Measurements from ENCODE around the gene GIMD1.
"Not testable (repeated sequence)": the region's sequence is repeated elsewhere in the genome, so short reads cannot be mapped to it uniquely, and the experiment has no call there.

GIMD1 gene

GRCh38 chr4:106347167-106347566, 21.4 kb downstream of the GIMD1 start:
- no peak for DNase-seq

DNA sequence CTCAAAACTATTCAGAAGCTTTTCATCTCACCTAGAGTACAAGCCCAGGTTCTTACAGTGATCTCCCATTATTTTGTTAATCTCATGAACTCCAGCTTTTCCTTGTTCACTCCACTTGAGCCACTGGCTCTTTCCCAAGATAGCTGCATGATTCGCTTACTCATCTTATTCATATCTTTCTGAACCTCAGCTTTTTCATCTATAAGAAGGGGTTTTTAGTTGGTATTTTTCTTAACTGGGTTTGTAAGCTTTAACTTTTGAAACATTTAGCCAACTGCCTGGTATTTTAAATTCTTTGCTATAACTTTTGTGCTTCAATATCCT, 24.0 kb downstream of the GIMD1 start:
- DNase-seq = no peak

DNA sequence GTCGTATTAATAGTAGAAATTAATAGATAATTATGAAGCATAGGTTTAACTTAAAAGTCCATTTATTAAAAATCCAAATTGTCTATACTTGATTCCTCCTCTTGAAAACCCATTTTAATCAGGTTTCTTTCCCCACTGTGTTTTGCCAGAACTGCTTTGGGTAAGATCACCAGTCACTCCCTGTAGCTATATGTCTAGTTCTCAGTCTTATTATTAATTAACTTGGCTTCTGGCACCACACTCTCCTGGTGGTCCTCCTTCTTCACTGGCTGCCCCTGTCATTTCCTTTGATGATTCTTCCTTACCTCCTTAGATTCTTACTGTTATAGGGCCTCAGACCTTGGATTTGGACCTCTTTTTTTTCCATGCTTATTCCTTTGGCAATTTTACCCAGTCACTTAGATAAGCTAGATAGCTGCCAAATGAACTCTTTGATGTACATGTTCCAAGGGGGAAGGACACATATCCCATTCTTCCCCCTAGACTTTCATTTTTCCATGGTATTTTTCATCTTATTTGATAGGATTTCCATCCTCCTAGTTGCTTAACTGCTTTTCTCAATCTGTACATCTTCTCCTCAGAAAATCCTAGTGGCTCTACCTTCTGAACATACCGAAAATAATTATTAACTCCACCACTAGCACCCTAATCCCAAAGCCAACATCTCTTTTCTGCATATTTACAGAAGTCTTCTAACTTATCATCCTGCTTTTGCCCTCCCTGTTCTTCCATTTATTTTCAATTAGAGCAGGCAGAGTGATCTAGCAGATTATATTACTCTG, 24.5 kb downstream of the GIMD1 start:
- no peak for DNase-seq

- DNase-seq = no peak
Observed at GRCh38 chr4:106340774-106341173, 27.8 kb downstream of the GIMD1 start.

GRCh38 chr4:106339431-106339830, 29.1 kb downstream of the GIMD1 start:
- DNase-seq = no peak

- DNase-seq = no peak
Observed at GRCh38 chr4:106338671-106339070, 29.9 kb downstream of the GIMD1 start.

DNA sequence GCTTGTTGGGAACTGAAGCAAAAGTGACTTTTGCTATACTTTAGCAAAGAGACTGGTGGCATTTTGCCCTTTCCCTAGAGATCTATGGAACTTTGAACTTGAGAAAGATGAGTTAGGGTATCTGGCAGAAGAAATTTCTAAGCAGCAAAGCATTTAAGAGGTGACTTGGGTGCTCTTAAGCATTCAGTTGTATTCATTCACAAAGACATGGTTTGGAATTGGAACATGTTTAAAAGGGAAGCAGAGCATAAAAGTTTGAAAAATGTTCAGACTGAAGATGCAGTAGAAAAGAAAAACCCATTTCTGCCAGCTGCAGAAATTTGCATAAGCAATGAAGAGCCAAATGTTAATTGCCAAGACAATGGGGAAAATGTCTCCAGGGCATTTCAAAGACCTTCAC, 30.7 kb downstream of the GIMD1 start:
- DNase-seq = no peak

DNA sequence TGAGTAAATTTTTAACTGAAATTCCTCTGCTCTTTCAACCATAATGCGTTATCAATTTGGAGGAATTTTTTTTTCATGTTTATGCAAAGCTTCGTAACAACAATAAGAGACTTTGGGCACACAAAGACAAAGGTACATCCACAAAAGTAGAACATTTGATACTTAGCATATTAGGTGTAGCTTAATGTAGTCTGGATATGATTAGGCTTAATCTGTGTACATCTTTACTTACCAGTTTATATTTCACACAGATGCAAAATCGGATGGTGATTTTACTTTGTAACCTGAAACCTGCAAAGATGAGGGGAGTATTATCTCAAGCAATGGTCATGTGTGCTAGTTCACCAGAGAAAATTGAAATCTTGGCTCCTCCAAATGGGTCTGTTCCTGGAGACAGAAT, 32.0 kb downstream of the GIMD1 start:
- DNase-seq = no peak

DNA sequence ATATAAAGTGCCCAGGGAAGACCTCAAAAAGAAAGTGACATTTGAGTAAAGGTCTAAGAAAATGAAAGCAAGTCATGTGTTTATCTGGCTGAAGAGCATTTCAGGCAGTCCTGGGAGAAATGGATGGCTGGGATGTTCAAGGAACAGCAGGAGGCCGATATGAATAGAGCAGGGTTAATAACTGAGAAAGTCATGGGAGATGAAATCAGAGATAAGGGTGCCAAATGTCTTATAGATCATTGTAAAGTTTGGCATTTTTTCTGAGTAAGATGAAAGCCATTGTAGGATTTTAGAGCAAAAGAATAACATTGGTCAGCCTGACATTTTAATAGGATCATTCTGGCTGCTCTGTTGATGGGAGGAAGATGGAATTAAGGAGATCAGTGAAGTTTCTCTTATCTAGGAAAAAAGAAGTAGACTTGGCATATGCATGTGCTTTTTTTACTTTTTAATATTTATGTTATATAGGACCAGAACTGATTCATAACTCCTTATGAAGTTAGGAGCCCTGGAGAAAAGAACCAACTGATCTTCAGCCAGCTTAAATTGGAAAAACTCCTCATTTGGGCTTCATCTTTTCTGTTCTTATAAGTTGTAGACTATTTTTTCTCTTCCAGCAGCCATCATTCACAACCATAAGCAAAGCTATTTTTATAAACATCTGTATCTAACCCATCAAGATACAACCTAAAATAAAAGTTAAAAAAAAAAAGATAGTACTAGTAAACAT, 33.7 kb downstream of the GIMD1 start:
- no peak for DNase-seq

DNA sequence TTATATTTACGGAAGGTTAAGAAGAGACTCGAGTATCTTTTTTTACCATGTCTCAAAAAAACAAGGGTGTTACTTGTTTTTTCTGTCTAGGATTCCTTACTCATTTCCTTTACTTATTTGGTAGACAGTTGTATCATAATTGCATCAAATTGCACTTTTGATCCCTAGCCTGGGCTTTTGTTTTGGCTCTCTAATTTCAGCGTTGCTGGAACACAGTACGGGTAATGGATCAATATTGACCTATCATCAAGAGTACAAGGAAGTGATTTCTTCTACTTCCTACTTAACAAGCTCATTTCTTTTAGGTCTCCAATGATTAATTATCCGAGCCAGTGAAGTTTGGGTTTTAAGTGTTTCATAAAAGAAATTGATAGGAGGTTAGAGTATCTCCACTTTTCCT, 35.4 kb downstream of the GIMD1 start:
- DNase-seq = no peak

DNA sequence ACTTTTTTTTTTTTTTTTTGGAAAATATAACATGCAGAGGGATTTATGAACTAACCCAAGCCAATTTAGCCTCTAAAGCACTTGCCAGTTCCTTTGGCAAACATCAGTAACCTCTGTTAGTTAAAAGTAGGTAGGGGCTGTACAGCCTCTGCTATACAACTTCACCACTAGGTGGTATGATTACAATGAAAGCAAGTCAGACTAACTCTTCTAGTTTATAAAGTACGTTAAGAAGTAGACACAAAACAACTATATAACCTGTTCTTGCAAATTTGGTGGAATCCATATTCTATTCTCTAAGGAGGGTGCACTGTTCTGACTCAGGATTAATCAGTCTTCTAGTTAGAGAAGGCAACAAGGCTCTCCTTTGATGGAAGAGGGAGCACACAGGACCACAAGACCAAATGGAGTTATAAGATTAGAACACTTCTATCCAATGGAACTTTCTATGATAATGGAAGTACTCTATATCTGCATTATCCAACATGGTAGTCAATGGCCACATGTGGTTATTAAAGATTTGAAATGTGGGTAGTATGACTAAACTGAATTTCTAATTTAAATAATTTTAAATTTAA, 39.4 kb downstream of the GIMD1 start:
- DNase-seq = no peak

DNA sequence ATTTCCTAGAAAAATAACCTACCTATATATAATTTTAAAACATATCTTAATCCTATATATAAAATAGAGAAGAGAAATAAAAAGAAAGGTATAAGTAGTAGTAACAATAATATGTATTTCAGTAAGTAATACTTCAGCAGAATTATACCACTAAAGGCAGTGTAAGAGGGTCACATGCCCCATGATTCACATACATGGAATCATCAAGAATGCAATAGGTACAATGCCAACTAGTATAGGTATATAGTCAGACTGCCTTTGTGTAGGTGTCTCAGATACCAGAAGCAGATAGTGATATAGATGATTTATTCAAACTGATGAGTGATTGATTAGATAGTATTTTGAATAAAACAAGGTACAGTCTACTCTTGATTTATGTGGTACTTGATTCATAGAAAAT, 42.8 kb downstream of the GIMD1 start:
- no peak for DNase-seq

DNA sequence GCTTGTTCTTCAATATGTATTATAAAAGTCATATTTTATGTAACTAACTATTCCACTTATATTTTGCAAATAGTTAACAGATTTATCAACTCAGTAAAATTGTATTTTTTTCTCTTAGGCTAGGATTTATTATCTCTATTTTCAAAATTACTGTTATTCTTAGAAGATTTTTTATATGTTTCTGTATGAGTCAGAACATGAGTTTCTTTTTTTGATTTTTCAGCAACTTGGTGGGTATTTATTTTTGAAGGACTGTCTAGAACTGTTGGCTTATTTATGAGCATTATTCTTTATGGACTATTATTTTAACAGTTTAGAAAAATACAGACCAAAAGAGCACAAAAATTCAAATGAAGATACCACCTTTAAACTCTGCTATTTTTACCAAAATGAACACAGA, 45.5 kb downstream of the GIMD1 start:
- DNase-seq = no peak

GRCh38 chr4:106321814-106322213, 46.8 kb downstream of the GIMD1 start:
- not testable (repeated sequence) for DNase-seq

GRCh38 chr4:106321168-106321567, 47.4 kb downstream of the GIMD1 start:
- DNase-seq = not testable (repeated sequence)

GRCh38 chr4:106320235-106320634, 48.3 kb downstream of the GIMD1 start:
- no peak for DNase-seq

GRCh38 chr4:106318511-106318910, 50.1 kb downstream of the GIMD1 start:
- DNase-seq = no peak

- DNase-seq = no peak
Observed at GRCh38 chr4:106317815-106318214, 50.8 kb downstream of the GIMD1 start.

DNA sequence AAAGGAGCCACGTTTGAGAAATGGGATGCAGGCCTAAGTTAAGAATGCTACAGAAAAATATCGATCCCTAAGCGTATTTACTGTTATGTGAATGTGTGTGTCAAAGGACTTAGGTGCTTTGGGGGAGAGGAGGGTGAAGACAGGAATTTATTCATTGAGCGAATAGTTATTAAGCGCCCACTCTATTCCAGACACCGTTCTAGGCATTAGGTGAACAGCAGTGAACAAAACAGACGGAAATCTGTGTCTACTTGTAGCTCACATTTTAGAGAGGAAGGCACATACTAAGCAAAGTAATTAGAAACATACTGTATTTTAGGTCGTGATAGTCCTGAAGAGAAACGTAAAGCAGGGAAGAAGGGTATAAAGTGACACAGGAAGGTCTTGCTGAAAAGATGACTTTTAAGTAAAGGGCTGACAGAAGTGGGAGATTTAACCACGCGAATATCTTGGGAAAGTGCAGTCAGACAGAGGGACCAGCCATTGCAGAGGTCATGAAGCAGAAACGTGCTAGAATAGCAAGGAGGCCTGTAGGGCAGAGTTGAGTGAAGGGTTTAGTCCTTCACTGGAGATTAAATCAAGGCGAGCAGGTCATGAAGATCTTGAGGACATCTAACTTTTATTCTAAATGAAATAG, 51.7 kb downstream of the GIMD1 start:
- DNase-seq = no peak

DNA sequence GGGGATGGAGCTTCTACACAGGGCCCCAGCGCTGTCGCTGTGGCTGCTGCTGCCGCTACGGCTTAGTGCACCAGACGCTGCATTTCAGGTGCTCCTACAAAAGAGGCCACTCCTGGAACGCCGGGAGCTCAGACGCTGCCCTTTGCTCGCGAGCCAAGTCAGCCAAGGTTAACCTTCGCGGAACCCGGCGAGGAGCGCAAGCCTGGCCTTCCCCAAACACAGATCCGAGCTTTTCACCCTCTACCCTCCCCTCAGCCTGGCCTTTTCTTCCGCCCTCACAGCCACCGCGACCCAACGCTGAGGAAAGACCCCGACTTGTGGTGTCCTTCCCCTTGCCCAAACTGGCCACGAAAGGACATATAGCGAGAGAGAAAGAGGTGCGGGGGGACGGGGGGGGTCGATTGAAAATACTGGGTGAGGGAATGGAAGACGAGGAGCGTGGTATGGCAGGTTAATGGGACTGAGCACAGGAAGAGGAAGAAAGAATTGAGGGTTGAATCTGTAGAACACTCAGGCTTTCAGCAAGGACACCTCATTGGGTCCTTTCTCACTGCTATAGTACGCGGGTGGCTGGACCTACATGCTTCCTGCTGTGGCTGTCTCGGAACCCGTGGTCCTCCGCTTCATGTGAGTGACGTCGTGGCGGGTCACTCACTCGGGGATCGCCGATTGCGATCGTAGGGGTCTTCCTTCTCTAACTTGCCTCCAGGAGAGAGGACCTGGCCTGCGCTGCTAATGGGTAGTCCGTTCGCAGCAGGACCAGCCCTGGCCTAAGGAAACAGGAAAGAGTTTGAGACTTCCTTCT, 52.4 kb downstream of the GIMD1 start, which contains the start of the genes AIMP1 and TBCK:
TSS of gene AIMP1 (plus strand) at position 583 of the 805 bp plus-strand sequence. CDS start 8,460 bp downstream, outside the sequence.
TSS of gene TBCK (minus strand) at position 242 of the 805 bp plus-strand sequence. CDS start 7,249 bp downstream, outside the sequence.
- peak; percentile 96 for DNase-seq

DNA sequence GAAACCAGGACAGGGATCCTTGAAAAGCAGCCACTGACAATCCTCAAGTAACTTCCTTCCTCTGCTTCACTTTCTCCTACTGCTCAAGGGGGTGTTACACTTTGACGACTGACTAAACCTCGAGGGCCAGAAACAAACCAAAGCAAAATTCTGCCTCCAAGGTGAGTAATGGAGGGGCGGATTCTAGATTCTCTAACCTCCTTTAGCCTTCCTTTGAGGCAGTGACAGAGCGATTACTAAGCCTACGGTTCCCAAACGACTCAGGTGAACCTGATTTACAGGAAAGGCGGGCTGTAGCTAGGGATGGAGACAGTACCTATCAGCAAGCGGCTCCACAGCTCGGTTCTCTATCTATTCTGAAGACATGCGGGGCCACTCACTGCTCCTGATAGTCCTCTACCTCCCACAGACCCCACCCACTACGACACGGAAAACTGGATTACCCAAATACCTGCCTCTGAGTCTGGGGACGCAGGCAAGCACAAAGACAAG, 53.1 kb downstream of the GIMD1 start:
- no peak for DNase-seq

- DNase-seq = no peak
Observed at GRCh38 chr4:106314960-106315359, 53.6 kb downstream of the GIMD1 start.
